Measurements from ENCODE around the gene PCDHGB1. TPM values are rescaled to one million over a fixed set of nuclear protein-coding genes. Genes with fewer than 3 reads are reported as not detected.
"Not testable (repeated sequence)": the region's sequence is repeated elsewhere in the genome, so short reads cannot be mapped to it uniquely, and the experiment has no call there.

PCDHGB1 gene
- total RNA-seq, 1 experiment from 2014 or later: 0.15 TPM

GRCh38 chr5:141374627-141375026 lies 24.7 kb downstream of the PCDHGB1 start (continued):
- TF ChIP-seq CTCF (IDR thresholded peaks at IDR 0.05 in 2 of 3, conservative IDR thresholded peaks at IDR 0.05 in 1 of 3; ENCODE audit: borderline replicate concordance in 1 of 3, insufficient read depth in 1 of 3, low read depth in 2 of 3, low read length in 2 of 3) (no peak), RAD21 (IDR thresholded peaks at IDR 0.05; ENCODE audit: low read depth) (no peak), ATF3 (IDR thresholded peaks at IDR 0.05) (no peak), ELF1 (IDR thresholded peaks at IDR 0.05; ENCODE audit: borderline replicate concordance, low read depth) (no peak), SRF (IDR thresholded peaks at IDR 0.05; ENCODE audit: low read depth) (no peak), YY1 (IDR thresholded peaks at IDR 0.05; ENCODE audit: extremely low read depth, insufficient replicate concordance, low read depth, low read length) (no peak), EZH2phosphoT487 (IDR thresholded peaks at IDR 0.05; ENCODE audit: borderline replicate concordance) (no peak), EGR1 (IDR thresholded peaks at IDR 0.05; ENCODE audit: low read depth) (no peak), EZH2 (IDR thresholded peaks at IDR 0.05) (no peak), CBX3 (IDR thresholded peaks at IDR 0.05; ENCODE audit: low read depth) (no peak), JUND (IDR thresholded peaks at IDR 0.05) (no peak), SIN3A (IDR thresholded peaks at IDR 0.05; ENCODE audit: low read depth) (no peak), ZFX (IDR thresholded peaks at IDR 0.05) (no peak)

GRCh38 chr5:141375444-141376155 lies 25.7 kb downstream of the PCDHGB1 start:
- H3K9ac ChIP-seq (ENCODE audit: low read length); H3K27me3 ChIP-seq (ENCODE audit: insufficient read depth, low read length); H2AFZ ChIP-seq (ENCODE audit: low read depth, low read length, poor library complexity, severe bottlenecking); POLR2A ChIA-PET; H3K4me3 ChIP-seq (replicated peaks in 1 of 2; ENCODE audit: low read depth in 1 of 2, low read length in 2 of 2); H3K79me2 ChIP-seq (ENCODE audit: insufficient read depth, low read length); CTCF ChIA-PET; H3K4me2 ChIP-seq (ENCODE audit: low read length); DNase-seq (ENCODE audit: low read depth, low spot score); BruUV-seq (replicated peaks); ATAC-seq; H3K9me3 ChIP-seq (ENCODE audit: control insufficient read depth in 1 of 2, insufficient read depth in 1 of 2, low read depth in 1 of 2, low read length in 2 of 2); intact Hi-C loops (cut with micrococcal nuclease); H3K27ac ChIP-seq (ENCODE audit: low read depth, low read length); H3K36me3 ChIP-seq (ENCODE audit: control insufficient read depth in 1 of 2, insufficient read depth in 2 of 2, low read length in 2 of 2); H3K4me1 ChIP-seq (ENCODE audit: control insufficient read depth in 1 of 2, insufficient read depth in 2 of 2, low read length in 2 of 2); H3K9me2 ChIP-seq (ENCODE audit: insufficient read depth); H4K20me1 ChIP-seq (ENCODE audit: insufficient read depth); RAD21 ChIA-PET (ENCODE audit: low non-redundant PET in 1 of 2, low total read pairs in 2 of 2, uncharacterized antibody in 2 of 2, unreplicated experiment in 2 of 2): not testable (repeated sequence)
- peak in 1 of 3 experiments; percentile 21; a peak in 1 of 6 replicates for TF ChIP-seq CTCF (IDR thresholded peaks at IDR 0.05 in 2 of 3, conservative IDR thresholded peaks at IDR 0.05 in 1 of 3; ENCODE audit: borderline replicate concordance in 1 of 3, insufficient read depth in 1 of 3, low read depth in 2 of 3, low read length in 2 of 3)
